Fibroblast of skin of left quadriceps (primary cell): ENCODE results near the gene PAQR6.

ENCODE experiments used
- DNase-seq, 2 experiments: peaks; one replicate each; pipeline ENCODE4 v3.0.0-alpha.2; 2013; ENCODE audit warnings: low read depth in 2 of 2

Gene PAQR6, protein sequence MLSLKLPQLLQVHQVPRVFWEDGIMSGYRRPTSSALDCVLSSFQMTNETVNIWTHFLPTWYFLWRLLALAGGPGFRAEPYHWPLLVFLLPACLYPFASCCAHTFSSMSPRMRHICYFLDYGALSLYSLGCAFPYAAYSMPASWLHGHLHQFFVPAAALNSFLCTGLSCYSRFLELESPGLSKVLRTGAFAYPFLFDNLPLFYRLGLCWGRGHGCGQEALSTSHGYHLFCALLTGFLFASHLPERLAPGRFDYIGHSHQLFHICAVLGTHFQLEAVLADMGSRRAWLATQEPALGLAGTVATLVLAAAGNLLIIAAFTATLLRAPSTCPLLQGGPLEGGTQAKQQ

DNA sequence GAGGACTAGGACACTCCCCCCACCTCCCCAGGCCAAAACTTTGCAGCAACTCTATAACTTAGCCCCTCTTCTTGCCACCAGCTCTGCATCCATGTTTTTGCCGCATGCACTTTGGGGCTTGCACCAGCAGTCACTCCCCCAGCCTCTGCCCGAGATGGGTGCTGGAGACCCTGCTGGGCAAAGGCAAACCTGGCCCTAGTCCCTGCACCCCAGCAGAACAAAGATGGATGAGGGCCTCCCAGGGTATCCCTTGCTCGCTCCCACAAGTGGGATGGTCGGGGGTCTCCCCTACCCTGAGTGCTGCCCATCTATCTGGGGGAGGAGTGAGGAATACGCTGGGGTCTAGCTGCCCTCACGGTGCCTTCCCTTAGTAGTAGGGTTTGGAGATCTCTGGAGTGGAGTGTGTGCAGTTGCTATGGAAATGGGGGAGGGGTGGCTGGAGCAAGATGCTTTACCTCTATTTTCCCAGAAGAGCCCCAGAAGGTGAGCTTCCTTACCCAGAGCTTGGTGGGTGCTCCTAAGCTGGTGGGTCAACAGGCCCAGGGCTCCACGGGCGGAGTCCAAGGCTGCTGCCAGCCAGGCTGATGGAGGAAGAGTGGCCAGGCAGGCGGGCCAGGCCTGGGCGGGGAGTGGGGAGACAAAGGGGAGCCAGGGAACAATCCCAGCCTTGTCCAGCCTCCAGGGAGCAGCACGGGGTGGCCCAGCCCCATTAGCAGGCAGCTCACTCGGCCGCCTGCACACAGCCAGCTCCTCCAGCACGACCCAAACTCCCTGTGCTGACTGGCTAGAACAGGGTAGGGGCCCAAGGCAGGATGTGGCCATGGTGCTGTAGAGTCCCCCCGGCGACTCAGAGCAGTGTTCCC lies at the start of gene PAQR6:
TSS of gene PAQR6 (minus strand) at position 597 of the 863 bp plus-strand sequence. CDS start 1,325 bp downstream, outside the sequence.
- no peak for DNase-seq

DNA sequence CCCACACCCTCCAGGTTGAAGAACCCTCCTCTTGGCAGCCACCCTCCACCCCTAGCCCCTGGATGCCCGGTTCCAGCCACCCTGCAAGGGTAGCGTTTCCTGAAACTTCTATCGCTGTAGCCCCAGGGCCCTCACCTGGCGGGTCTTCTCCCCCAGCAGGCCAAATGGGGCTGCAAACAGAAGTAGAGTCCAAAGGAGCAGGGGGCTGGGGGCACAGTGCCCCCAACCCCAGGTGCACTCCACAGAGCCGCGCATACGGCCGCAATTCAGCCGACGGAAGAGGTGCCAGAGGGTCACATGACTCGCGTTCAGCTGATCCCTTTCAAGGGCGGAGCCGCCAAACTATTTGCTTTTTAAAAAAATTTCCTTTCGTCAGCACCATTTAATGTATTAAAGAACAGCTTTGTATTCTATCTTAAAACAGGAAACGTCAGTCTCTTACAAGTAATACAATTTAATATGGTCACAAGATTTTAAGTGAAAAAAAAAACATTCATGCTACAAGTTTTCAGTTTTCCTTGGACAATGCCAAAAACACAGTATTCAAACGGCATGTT lies 47.6 kb upstream of the PAQR6 start, which contains the start of gene GLMP:
TSS of gene GLMP (minus strand) at position 289 of the 557 bp plus-strand sequence. CDS start at position 255, 34 bp downstream.
- no peak for DNase-seq

GRCh38 chr1:156293895-156294294 lies 46.0 kb upstream of the PAQR6 start:
- DNase-seq = no peak

GRCh38 chr1:156293098-156293434 lies 45.2 kb upstream of the PAQR6 start:
- no peak for DNase-seq

- peak; percentile 28 to 29 for DNase-seq
Observed at GRCh38 chr1:156291226-156292061, 43.6 kb upstream of the PAQR6 start.

- DNase-seq = no peak
Observed at GRCh38 chr1:156289857-156290256, 42.0 kb upstream of the PAQR6 start.

DNA sequence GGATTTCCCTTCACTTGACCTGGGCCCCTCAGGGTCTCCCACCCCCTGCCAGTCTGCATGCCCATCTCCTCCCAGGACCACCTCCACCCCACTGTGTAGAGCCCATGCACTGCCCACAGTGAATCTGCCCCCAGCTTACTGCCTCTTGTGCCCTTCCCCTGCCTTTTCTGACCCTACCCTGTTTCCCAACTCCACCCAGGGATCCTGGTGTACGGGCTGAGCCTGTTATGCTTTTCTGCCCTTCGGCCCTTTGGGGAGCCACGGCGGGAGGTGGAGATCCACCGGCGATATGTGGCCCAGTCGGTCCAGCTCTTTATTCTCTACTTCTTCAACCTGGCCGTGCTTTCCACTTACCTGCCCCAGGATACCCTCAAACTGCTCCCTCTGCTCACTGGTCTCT lies 38.2 kb upstream of the PAQR6 start:
- DNase-seq = no peak

- no peak for DNase-seq
Observed at GRCh38 chr1:156285437-156285836, 37.6 kb upstream of the PAQR6 start.

- DNase-seq = no peak
Observed at GRCh38 chr1:156284757-156285156, 36.9 kb upstream of the PAQR6 start.

- DNase-seq = no peak
Observed at GRCh38 chr1:156284112-156284511, 36.3 kb upstream of the PAQR6 start, which contains the start of gene TMEM79. Gene TMEM79 (plus strand): TSS chr1:156284325. CDS start chr1:156285227, 902 bp downstream.

GRCh38 chr1:156283521-156283920 lies 35.7 kb upstream of the PAQR6 start:
- DNase-seq = no peak

GRCh38 chr1:156282479-156283222 lies 34.8 kb upstream of the PAQR6 start, which contains the start of gene SMG5:
Gene SMG5 (minus strand): TSS chr1:156282825. CDS start chr1:156282680, 145 bp downstream.
- DNase-seq = peak; percentile 98

DNA sequence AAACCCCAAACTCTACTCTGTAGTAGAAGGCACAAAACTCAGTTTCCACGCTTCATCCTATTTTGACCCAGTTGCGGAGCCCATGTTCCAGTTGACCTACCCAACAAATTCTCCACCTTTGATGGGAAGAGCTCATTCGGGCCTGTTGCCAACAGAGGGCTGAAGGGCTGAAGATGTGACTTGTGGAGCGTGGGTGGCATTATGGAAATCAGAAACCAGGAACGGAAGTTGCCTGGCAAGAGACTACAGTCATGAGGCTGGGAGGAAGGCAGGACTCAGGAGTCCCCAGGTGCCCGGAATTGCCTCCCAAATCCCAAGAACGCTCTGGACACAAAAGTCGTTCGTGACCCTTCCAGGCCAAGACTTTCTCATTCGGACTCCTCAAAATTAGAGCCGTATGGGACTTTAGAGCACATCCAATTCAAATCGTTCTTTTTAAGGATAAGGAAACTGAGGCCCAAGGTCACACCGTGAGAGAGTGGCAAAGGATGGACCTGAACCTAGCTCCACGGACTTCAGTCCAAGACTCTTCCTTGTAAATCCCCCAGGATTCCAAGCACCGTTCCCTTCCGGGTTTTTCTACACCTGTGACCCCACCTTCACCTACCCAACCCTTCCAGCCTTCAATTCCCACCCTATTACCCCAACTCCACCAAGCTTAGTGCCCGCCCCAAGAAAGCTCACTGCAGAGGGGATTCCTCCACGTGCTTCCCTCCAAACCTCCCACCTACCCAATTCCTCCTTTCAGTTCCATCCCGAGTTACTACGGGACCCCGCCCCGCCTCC lies 34.0 kb upstream of the PAQR6 start:
- DNase-seq = no peak

DNA sequence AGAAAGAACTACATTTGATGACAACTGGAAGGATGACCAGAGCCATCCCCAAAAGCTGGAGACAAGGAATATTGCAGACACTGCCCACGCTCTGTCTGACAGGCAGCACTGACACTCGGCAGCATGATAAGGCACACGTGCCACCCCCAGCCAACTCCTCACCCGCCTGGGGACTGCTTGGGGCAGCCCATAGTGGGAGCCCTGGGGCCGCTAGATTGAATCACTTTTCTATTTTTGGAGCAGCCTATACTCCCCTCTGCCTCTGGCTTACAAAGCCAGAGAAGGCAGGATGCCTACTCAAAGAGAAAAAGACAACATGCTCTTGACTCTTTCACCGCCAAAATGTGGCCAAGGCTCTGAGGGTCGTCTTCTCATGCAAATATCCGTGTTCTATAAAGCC lies 33.4 kb upstream of the PAQR6 start:
- DNase-seq = no peak

- no peak for DNase-seq
Observed at GRCh38 chr1:156279837-156280236, 32.0 kb upstream of the PAQR6 start.

GRCh38 chr1:156276966-156277381 lies 29.1 kb upstream of the PAQR6 start:
- DNase-seq = no peak

GRCh38 chr1:156276532-156276931 lies 28.7 kb upstream of the PAQR6 start:
- DNase-seq = no peak

DNA sequence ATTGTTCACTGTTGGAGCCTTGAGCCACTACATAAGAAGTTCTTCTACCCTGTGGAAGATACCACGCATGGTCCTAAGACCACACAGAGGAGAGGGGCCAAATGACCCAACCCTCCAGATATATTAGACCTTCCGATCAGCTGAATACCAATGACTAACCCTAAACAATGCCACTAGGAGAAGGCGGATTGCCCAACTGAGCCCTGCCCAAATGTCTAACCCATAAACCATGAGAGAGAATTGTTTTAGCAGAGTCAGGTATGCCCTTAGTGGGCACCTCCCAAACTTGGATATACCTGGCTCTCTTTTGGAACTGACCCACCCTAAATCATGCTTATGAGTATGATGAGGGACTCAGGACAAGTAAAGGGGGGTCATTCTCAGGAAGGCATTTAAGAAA lies 22.5 kb upstream of the PAQR6 start:
- no peak for DNase-seq

DNA sequence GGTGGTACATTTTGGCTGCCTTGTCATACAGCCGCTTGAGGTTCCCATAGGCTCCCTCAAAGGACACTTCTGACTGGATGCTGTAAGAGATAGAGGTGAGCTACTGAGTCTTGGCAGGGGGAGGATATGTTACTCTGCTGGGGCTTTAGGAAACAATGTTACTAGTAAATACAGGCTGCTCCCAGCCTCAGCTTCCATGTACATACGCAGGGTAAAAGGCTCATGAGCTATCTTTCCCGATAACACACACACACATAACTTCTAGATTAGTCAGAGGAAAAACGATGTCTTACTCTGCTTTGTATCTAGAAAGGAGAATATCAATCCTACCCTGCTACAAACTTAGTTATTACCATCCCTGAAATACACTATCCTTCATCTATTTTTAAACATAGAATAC lies 20.5 kb upstream of the PAQR6 start:
- DNase-seq = no peak

DNA sequence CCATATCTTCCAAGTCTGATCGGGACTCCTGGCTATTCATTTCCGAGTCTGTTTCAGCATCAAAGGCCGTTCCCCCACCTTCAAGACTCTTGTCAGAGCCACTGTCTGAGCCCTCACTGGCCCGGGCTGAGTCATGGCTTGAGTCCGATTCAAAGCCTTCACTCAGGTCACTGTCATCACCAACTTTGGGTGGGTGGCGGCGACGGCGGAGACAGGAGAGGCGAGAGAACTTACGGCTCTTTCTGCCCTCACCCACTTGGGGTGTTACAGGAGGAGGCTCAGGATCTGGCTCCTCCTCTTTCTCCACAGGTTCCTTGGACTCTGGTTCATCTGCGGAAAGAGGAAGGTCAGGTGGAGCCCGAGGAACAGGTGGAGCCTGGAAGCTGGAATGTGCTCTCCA lies 18.2 kb upstream of the PAQR6 start:
- no peak for DNase-seq
